GM12891 (cell line): ENCODE data around the gene CFTR.

Experiments
- POLR2A ChIP-seq: IDR thresholded peaks from 2 replicates; pipeline ENCODE4 v1.6.1; 2011; ENCODE audit warnings: low read depth, low read length, control low read depth
- POLR2AphosphoS5 ChIP-seq: IDR thresholded peaks from 2 replicates; pipeline ENCODE4 v1.6.1; 2011; ENCODE audit warnings: low read depth, low read length, control low read depth
- TAF1 ChIP-seq: IDR thresholded peaks from 2 replicates; pipeline ENCODE4 v1.6.1; 2011; ENCODE audit warnings: low read depth, low read length, control low read depth

- no peak for TF ChIP-seq POLR2A
- TF ChIP-seq POLR2AphosphoS5, result no peak
- no peak for TF ChIP-seq TAF1
These were observed 237.5 kb downstream of the CFTR start for GRCh38 chr7:117717357-117717756.
